ENCODE results near the gene TUBB2B. TPM values are rescaled to one million over a fixed set of nuclear protein-coding genes. Genes with fewer than 3 reads are reported as not detected.
A peak's percentile ranks its signal among the peaks of the same experiment; 100 is the strongest.

The TUBB2B gene
- polyA plus RNA-seq, 1 donor from 2014 or later: 3,172 TPM

DNA sequence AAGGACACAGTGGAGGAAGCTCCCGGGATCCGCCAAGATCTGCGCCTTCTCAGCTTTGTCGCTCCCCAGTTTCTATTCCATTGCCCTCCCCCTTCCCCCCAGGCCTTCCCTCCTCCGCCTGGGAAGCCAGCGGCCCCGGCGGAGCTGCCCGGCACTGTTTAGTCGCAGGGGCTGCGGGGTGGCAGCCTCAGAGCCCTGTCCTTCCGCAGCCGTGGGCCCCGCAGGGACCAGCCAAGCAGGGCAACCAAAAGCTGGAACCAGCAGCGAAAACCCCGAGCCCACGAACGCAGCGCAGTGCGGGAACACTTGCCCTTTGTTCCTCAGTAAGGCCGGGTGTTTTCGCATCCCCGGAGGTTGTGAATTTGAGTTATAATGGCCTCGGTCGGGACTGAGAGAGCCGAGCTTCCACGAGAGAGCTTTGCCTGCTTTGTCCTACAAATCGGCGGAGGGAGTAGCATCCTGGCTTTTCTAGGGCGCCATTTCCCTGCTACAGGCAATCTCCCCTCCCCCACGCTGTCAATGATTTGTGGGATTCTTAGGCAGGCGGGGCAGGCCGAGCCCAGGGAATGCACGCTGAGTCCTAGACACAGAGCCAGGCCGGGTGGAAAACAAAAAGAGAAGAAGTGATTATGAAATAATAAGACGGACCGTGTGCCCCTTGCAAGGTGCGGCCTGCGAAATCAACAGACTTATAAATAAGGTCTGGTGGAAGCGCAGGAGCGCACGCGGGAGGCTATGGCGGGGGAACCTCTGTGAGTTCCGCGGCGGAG lies 4.0 kb upstream of the TUBB2B start:
- H3K9me3 ChIP-seq (ENCODE audit: low read length): no peaks in the 10 kb centered on the region
- no peaks in the 10 kb centered on the region for H3K36me3 ChIP-seq (ENCODE audit: insufficient read depth, low read length)
- peaks cover 15% of the 10 kb centered on the region for H3F3A ChIP-seq (ENCODE audit: insufficient read depth, low read length, poor library complexity, severe bottlenecking)
- TF ChIP-seq TAF1 (IDR thresholded peaks at IDR 0.05; ENCODE audit: low read depth) (peak; percentile 99), POLR2AphosphoS5 (IDR thresholded peaks at IDR 0.05) (peak; percentile 96), RAD21 (conservative IDR thresholded peaks at IDR 0.05) (peak; percentile 30), EP300 (conservative IDR thresholded peaks at IDR 0.05; ENCODE audit: poor library complexity, severe bottlenecking) (peak; percentile 62), SMC3 (conservative IDR thresholded peaks at IDR 0.05; ENCODE audit: poor library complexity) (peak; percentile 38), EZH2 (IDR thresholded peaks at IDR 0.05; ENCODE audit: borderline replicate concordance, insufficient read depth, low read length, poor library complexity, severe bottlenecking) (no peak), MXI1 (conservative IDR thresholded peaks at IDR 0.05; ENCODE audit: poor library complexity, severe bottlenecking) (peak; percentile 76)
- TF ChIP-seq, protein P1, sequence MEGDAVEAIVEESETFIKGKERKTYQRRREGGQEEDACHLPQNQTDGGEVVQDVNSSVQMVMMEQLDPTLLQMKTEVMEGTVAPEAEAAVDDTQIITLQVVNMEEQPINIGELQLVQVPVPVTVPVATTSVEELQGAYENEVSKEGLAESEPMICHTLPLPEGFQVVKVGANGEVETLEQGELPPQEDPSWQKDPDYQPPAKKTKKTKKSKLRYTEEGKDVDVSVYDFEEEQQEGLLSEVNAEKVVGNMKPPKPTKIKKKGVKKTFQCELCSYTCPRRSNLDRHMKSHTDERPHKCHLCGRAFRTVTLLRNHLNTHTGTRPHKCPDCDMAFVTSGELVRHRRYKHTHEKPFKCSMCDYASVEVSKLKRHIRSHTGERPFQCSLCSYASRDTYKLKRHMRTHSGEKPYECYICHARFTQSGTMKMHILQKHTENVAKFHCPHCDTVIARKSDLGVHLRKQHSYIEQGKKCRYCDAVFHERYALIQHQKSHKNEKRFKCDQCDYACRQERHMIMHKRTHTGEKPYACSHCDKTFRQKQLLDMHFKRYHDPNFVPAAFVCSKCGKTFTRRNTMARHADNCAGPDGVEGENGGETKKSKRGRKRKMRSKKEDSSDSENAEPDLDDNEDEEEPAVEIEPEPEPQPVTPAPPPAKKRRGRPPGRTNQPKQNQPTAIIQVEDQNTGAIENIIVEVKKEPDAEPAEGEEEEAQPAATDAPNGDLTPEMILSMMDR (IDR thresholded peaks at IDR 0.05; ENCODE audit: poor library complexity, severe bottlenecking): no peak
- TF ChIP-seq, protein P2, sequence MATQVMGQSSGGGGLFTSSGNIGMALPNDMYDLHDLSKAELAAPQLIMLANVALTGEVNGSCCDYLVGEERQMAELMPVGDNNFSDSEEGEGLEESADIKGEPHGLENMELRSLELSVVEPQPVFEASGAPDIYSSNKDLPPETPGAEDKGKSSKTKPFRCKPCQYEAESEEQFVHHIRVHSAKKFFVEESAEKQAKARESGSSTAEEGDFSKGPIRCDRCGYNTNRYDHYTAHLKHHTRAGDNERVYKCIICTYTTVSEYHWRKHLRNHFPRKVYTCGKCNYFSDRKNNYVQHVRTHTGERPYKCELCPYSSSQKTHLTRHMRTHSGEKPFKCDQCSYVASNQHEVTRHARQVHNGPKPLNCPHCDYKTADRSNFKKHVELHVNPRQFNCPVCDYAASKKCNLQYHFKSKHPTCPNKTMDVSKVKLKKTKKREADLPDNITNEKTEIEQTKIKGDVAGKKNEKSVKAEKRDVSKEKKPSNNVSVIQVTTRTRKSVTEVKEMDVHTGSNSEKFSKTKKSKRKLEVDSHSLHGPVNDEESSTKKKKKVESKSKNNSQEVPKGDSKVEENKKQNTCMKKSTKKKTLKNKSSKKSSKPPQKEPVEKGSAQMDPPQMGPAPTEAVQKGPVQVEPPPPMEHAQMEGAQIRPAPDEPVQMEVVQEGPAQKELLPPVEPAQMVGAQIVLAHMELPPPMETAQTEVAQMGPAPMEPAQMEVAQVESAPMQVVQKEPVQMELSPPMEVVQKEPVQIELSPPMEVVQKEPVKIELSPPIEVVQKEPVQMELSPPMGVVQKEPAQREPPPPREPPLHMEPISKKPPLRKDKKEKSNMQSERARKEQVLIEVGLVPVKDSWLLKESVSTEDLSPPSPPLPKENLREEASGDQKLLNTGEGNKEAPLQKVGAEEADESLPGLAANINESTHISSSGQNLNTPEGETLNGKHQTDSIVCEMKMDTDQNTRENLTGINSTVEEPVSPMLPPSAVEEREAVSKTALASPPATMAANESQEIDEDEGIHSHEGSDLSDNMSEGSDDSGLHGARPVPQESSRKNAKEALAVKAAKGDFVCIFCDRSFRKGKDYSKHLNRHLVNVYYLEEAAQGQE (IDR thresholded peaks at IDR 0.05; ENCODE audit: borderline replicate concordance): peak; percentile 96
- peaks cover 10% of the 10 kb centered on the region for H4K20me1 ChIP-seq (ENCODE audit: insufficient read depth)
- no peaks in the 10 kb centered on the region for H3K9me2 ChIP-seq (ENCODE audit: insufficient read depth, low read length)
- peaks cover 82% of the 10 kb centered on the region for H3K79me2 ChIP-seq (replicated peaks; ENCODE audit: insufficient read depth, low read length)
- H3K9ac ChIP-seq (ENCODE audit: low read length): peak overlapping the region; percentile 100
- H2AFZ ChIP-seq (ENCODE audit: low read depth, low read length): no peak overlapping the region
- H3K27me3 ChIP-seq (ENCODE audit: insufficient read depth, low read depth, low read length): no peaks in the 10 kb centered on the region
- H3K27ac ChIP-seq (ENCODE audit: low read length): peak overlapping the region; percentile 100
- peak overlapping the region; percentile 100 for H3K4me2 ChIP-seq (ENCODE audit: low read length)
- peak overlapping the region; percentile 82 for H3K4me3 ChIP-seq (ENCODE audit: low read length)

DNA sequence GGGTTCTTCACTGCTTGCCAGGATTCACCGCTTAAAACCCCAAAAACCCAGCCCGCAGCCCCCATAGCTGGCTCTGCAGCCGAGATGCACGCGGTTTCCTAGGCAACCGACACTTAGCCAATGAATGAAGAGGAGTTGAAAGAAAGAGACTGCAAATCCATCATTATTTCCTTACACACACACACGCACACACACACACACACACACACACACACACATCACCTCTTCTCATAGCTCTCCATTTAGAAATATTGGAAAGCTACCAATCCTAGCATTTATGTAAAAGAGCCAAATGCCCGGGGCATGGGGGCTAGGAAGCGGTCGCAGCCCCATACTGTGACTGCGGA lies 3.4 kb upstream of the TUBB2B start:
- H3K27ac ChIP-seq (ENCODE audit: low read length): peak overlapping the region; percentile 100
- no peaks in the 10 kb centered on the region for H3K27me3 ChIP-seq (ENCODE audit: insufficient read depth, low read depth, low read length)
- peak overlapping the region; percentile 82 for H3K4me3 ChIP-seq (ENCODE audit: low read length)
- H3F3A ChIP-seq (ENCODE audit: insufficient read depth, low read length, poor library complexity, severe bottlenecking): peaks cover 15% of the 10 kb centered on the region
- H3K36me3 ChIP-seq (ENCODE audit: insufficient read depth, low read length): peaks cover 4% of the 10 kb centered on the region
- no peaks in the 10 kb centered on the region for H3K9me3 ChIP-seq (ENCODE audit: low read length)
- no peaks in the 10 kb centered on the region for H3K9me2 ChIP-seq (ENCODE audit: insufficient read depth, low read length)
- TF ChIP-seq EZH2 (IDR thresholded peaks at IDR 0.05; ENCODE audit: borderline replicate concordance, insufficient read depth, low read length, poor library complexity, severe bottlenecking): no peak
- peak; percentile 16 for TF ChIP-seq SMC3 (conservative IDR thresholded peaks at IDR 0.05; ENCODE audit: poor library complexity)
- no peak for TF ChIP-seq RAD21 (conservative IDR thresholded peaks at IDR 0.05)
- peak; percentile 95 for TF ChIP-seq POLR2AphosphoS5 (IDR thresholded peaks at IDR 0.05)
- TF ChIP-seq EP300 (conservative IDR thresholded peaks at IDR 0.05; ENCODE audit: poor library complexity, severe bottlenecking): peak; percentile 75
- TF ChIP-seq, protein P1 (IDR thresholded peaks at IDR 0.05; ENCODE audit: poor library complexity, severe bottlenecking): peak; percentile 5
- TF ChIP-seq, protein P2 (IDR thresholded peaks at IDR 0.05; ENCODE audit: borderline replicate concordance): peak; percentile 10
- H3K9ac ChIP-seq (ENCODE audit: low read length): peak overlapping the region; percentile 100
- H3K4me2 ChIP-seq (ENCODE audit: low read length): peak overlapping the region; percentile 100
- peaks cover 15% of the 10 kb centered on the region for H4K20me1 ChIP-seq (ENCODE audit: insufficient read depth)
- peaks cover 82% of the 10 kb centered on the region for H3K79me2 ChIP-seq (replicated peaks; ENCODE audit: insufficient read depth, low read length)
- H2AFZ ChIP-seq (ENCODE audit: low read depth, low read length): no peak overlapping the region
